GM10248 (cell line): ENCODE results near the gene NRG2.

ENCODE experiments used
- CTCF ChIA-PET: fragments of 300-600 bp; sonication (Branson Sonifier 250); formaldehyde crosslinking; extraction: SDS; loops from one replicate; lab custom pipeline; 2021; ENCODE audit warnings: antibody characterized with exemption; lab: Yijun Ruan, JAX
- POLR2A ChIA-PET: fragments of 350-650 bp; sonication (Branson Sonifier 250); formaldehyde crosslinking; extraction: SDS; loops from one replicate; lab custom pipeline; 2020; ENCODE audit warnings: antibody characterized with exemption; lab: Yijun Ruan, JAX
- DNase-seq: peaks from one replicate; pipeline ENCODE4 v3.0.0; 2012; ENCODE audit errors: extremely low spot score
- TF ChIP-seq, protein P1 (sequence below): IDR thresholded peaks from 2 replicates; pipeline ENCODE4 v1.5.1; 2012; ENCODE audit warnings: mild to moderate bottlenecking, low read depth; ENCODE audit errors: extremely low read depth, missing control alignments, control extremely low read depth

NRG2 gene

DNA sequence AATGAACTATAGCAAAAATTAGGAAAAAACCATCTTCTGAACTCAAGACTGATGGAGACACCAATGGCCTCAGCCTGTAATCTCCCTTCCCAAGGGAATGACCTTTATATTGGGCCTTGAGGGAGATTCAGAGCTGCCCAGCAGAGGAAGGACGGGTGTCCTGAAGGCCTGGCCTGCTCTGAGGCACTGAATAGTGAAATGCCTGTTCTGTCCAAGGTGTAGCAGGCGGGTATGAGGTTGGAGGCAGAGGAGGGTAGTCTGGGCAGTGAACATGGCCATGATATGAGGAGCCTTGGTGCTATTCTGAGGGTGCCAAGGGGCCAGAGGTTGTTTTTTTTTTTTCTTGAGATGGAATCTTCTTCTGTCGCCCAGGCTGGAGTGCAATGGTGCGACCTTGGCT lies 222.5 kb downstream of the NRG2 start:
- no peak for DNase-seq
- POLR2A ChIA-PET = no interaction called here
- CTCF ChIA-PET = no interaction called here
- TF ChIP-seq, protein P1, sequence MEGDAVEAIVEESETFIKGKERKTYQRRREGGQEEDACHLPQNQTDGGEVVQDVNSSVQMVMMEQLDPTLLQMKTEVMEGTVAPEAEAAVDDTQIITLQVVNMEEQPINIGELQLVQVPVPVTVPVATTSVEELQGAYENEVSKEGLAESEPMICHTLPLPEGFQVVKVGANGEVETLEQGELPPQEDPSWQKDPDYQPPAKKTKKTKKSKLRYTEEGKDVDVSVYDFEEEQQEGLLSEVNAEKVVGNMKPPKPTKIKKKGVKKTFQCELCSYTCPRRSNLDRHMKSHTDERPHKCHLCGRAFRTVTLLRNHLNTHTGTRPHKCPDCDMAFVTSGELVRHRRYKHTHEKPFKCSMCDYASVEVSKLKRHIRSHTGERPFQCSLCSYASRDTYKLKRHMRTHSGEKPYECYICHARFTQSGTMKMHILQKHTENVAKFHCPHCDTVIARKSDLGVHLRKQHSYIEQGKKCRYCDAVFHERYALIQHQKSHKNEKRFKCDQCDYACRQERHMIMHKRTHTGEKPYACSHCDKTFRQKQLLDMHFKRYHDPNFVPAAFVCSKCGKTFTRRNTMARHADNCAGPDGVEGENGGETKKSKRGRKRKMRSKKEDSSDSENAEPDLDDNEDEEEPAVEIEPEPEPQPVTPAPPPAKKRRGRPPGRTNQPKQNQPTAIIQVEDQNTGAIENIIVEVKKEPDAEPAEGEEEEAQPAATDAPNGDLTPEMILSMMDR = no peak

DNA sequence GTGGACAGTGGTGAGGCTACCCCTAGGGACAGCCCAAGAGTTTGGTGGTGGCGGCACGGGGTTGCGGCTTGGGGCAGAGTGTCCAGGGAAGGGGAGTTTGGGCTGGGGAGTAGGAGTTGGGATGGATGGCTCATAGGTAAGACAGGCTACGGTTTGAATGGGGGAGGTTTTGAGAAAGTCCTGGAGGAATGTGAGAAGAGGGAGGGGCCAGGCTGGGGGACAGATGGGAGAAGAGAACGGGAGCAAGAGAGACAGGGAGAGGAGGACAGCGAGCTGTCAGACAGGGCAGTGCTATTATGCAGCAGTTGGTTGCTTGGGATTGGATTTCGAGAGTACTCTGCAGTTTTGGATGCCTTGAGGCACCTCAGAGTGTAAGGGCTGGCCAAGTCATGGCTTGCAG lies 223.0 kb downstream of the NRG2 start:
- POLR2A ChIA-PET = no interaction called here
- CTCF ChIA-PET = interaction anchor here (1.2 kb wide), 1 partner anchor 33 kb away, joined by 3 read pairs; no protein-coding TSS in a partner anchor
- no peak for DNase-seq
- TF ChIP-seq, protein P1 = no peak

DNA sequence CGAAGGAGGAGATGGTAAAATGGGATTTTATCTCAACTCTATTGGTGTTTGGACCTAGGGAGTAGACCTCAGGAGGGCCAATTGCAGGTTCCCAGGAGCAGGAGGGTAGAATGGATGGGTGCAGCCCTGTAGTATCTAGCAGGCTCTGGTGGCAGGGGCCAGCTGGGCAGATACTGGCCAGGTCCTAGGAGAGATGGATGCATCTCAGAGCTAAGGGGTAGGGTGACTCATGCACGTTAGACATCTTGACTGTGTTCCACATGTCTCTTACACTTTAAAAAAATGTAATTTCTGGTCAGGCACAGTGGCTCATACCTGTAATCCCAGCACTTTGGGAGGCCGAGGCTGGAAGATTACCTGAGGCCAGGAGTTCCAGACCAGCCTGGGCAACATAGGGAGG lies 225.1 kb downstream of the NRG2 start:
- TF ChIP-seq, protein P1 = no peak
- no peak for DNase-seq
- POLR2A ChIA-PET = no interaction called here
- CTCF ChIA-PET = interaction anchor here (2.7 kb wide), 1 partner anchor 31 kb away, joined by 6 read pairs; no protein-coding TSS in a partner anchor

DNA sequence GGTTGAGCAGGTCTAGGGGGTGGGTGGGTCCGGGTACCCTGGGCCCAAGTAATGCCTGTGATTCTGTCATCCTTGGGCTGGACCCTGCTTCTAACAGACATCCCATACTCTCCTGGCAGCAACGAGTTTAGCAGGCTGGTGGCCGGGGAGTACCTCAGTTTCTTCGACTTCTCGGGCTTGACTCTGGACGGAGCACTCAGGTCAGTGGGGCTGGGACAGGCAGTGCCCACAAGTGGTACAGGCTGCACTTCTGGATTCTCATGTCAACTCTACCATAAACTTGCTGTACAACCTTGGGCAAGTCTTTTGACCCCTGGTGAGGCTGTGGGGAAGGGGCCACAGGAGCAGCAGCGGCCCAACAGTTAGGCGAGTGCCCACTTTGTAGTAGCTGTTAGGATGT lies 225.7 kb downstream of the NRG2 start:
- no peak for DNase-seq
- ChIA-PET CTCF (interaction anchor here (2.7 kb wide), 1 partner anchor 30 kb away, joined by 6 read pairs; no protein-coding TSS in a partner anchor), POLR2A (no interaction called here)
- TF ChIP-seq, protein P1 = no peak

DNA sequence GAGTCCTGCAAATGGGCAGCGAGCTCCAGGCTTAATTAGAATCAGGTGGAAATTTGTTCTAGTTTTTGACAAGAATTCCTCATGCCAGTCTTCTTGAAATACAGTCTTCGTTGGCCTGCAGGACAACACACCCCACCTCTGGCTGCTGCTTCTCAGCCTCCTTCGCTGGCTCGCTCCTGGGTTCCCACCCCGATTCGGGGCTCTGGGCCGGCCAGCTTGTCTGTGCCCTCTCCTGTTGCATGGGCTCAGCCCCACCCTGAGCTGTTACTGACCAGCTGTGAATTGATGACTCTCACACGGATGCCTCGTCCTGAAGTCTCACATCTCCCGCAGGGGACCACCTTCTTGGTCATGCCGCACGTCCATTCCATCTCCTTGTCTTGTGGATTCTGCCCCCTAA lies 226.5 kb downstream of the NRG2 start:
- POLR2A ChIA-PET = no interaction called here
- TF ChIP-seq, protein P1 = no peak
- DNase-seq = no peak
- CTCF ChIA-PET = interaction anchor here (1.1 to 2.7 kb wide), 3 partner anchors 11 to 29 kb away, joined by 3 to 6 read pairs (median 5); no protein-coding TSS in a partner anchor

DNA sequence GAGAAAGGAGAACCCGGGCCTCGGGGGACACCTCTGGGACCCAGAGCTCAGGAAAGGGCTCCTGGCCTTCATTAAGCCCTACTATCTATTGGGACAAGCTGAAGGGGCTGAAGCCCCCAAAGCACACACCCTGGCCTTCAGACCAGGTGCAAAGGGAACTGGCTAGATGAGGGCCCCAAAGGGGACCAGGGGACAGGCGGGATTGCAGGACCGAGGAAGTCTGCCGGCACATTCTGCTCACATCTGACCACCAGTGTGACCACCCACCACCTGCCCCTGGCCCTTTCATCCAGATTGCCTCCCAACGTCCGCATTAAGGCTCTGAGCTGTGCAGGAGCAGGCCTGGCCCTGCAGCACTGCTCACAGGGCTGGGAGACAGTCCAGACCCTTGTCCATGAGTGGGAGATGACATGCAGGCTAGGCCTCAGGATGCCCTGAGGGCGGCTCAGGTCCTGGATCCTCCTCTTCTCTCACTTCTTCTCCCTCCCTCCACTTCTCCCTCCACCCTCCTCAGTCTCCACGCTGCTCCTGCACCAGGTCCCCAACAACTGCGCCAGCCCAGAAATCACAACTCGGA lies 228.3 kb downstream of the NRG2 start:
- no peak for DNase-seq
- ChIA-PET POLR2A (no interaction called here), CTCF (interaction anchor here (2.6 to 2.7 kb wide), 2 partner anchors 49 to 154 kb away, joined by 6 to 10 read pairs; no protein-coding TSS in a partner anchor)
- TF ChIP-seq, protein P1 = no peak

DNA sequence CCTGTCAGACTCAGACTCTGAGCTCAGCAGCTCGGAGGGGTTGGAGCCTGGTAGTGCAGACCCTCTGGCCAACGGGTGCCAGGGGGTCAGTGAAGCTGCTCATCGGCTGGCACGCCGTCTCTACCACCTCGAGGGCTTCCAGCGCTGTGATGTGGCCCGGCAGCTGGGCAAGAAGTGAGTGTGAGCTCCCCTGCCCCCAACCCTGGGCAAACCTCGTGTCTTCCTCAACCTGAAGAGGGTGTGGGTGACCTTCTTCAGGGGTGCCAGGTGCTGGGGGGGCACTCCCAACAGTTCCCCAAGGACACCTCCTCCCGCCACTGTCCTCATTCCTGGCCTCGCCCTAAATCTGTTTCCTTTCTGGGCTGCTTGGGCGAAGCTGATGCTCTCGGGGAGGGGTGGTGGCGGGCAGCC lies 228.9 kb downstream of the NRG2 start:
- TF ChIP-seq, protein P1 = no peak
- CTCF ChIA-PET = interaction anchor here (0.7 to 2.7 kb wide), 4 partner anchors 27 to 155 kb away, joined by 3 to 10 read pairs (median 4); no protein-coding TSS in a partner anchor
- DNase-seq = no peak
- POLR2A ChIA-PET = no interaction called here
